Esophagus muscularis mucosa (tissue), 4 donors: Measurements from ENCODE around the gene RPS21. TPM values are rescaled to one million over a fixed set of nuclear protein-coding genes. Genes with fewer than 3 reads are reported as not detected.
A peak's percentile ranks its signal among the peaks of the same experiment; 100 is the strongest.

Source experiments
- DNase-seq: peaks from one replicate; pipeline ENCODE4 v3.0.0-alpha.2; 2017; ENCODE audit errors: extremely low spot score
- H3K27ac ChIP-seq, 4 donors: fragments of 200-600 bp; sonication (generic); replicated peaks in 1 of 4; 1 replicate in 3 of 4; 2 replicates in 1 of 4; pipeline ENCODE4 v1.5.1; 2016 to 2019; ENCODE audit warnings: mild to moderate bottlenecking in 1 of 4
- H3K27me3 ChIP-seq, 4 donors: fragments of 200-600 bp; sonication (generic); one replicate each; pipeline versions ENCODE4 v1.5.1 to v1.6.0; 2016 to 2019
- H3K36me3 ChIP-seq, 4 donors: fragments of 200-600 bp; sonication (generic); one replicate each; pipeline ENCODE4 v1.5.1; 2016 to 2019
- H3K4me1 ChIP-seq, 4 donors: fragments of 200-600 bp; sonication (generic); one replicate each; pipeline ENCODE4 v1.5.1; 2016 to 2019
- H3K4me3 ChIP-seq, 4 donors: fragments of 200-600 bp; sonication (generic); 1 replicate in 2 of 4; 2 replicates in 2 of 4; pipeline ENCODE4 v1.5.1; 2016 to 2019; ENCODE audit warnings: mild to moderate bottlenecking in 4 of 4, moderate library complexity in 1 of 4
- H3K9me3 ChIP-seq, 4 donors: fragments of 200-600 bp; sonication (generic); 1 replicate in 3 of 4; 2 replicates in 1 of 4; pipeline ENCODE4 v1.5.1; 2016 to 2019
- CTCF ChIP-seq, 3 experiments: fragments of 200-600 bp in 2 of 3; fragments of 450-650 bp in 1 of 3; sonication (generic) in 2 of 3; IDR thresholded peaks; one replicate each; pipeline ENCODE4 v1.5.1; 2017 to 2019; ENCODE audit warnings: antibody characterized with exemption in 3 of 3, mild to moderate bottlenecking in 2 of 3, moderate library complexity in 1 of 3
- EP300 ChIP-seq: sonication (generic); formaldehyde crosslinking; IDR thresholded peaks from one replicate; pipeline ENCODE4 v1.6.1; 2017; ENCODE audit warnings: antibody characterized with exemption
- POLR2A ChIP-seq: fragments of 450-650 bp; IDR thresholded peaks from one replicate; pipeline ENCODE4 v1.6.1; 2017; ENCODE audit warnings: antibody characterized with exemption, moderate library complexity, mild to moderate bottlenecking, low read depth
- POLR2AphosphoS5 ChIP-seq, 2 donors: sonication (generic); formaldehyde crosslinking; IDR thresholded peaks; one replicate each; pipeline ENCODE4 v1.6.1; 2017; ENCODE audit warnings: antibody characterized with exemption in 2 of 2
- WGBS: methylation state at CpG from one replicate; pipeline ENCODE4 v1.1.5; 2018; 5-methylcytosine and 5-hydroxymethylcytosine counted together
- intact Hi-C: fragments of 100-400 bp; cut with DNase I; formaldehyde crosslinking; loops from one replicate; pipeline ENCODE4 v1.15.1; 2023
- total RNA-seq, 4 donors: library from RNA; depleted of rRNA; stranded (reverse); fragments of >200 nt; gene quantifications; one replicate each; pipeline versions ENCODE4 v1.1.0 to v1.2.1, GENCODE V29; 2016

The RPS21 gene
- total RNA-seq, result 1,000 to 10,000 TPM in 2 of 4 donors, 100 to 1,000 TPM in 2; 581 to 2,787 (median 1,391) TPM

DNA sequence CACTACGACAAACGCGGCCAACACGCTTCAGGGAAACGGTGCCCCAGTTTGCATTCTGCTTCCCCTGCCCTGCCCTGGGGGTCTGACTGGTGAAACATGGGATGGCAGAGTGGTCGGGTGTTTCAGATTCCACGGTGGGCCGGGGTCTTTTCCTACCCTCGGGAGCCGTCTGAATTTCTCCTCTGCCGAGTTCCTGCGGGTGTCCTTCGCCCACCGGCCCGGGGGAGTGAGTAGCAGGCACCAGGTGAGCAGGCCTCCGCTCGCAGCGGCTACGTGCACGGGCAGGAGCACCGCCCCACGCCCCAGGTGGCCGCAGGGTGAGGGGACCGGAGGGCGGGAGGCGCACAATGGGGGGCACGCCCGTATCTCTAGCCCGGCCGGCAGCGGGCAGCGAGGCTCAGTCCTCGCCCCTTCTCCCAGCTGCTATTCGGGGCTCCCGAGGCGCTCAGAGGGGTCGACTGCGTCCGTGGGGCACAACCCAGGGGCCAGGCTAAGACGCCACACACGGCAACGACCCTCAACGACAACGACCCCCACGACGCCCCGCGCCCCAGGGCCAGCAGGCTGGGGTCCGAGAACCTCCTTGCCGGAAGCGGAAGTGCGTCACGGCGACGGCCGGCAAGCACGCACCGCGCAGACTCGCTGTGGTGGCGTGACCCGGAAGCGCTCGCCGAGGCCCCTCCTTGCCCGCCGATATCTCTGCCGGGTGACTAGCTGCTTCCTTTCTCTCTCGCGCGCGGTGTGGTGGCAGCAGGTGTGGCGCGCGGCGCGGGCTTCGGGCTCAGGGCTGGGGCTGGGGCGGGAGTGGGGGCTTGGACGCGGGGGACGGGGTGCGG is at the start of gene RPS21:
RPS21 (plus strand) TSS at position 721 of the 836 bp plus-strand sequence. CDS start 236 bp downstream, outside the sequence.
- H3K9me3 ChIP-seq, result no peaks in the 10 kb centered on the region
- peak; percentile 98 for DNase-seq
- intact Hi-C loops, result no loop called here
- peaks cover 0 to 39% (median 35%) of the 10 kb centered on the region in 4 donors for H3K36me3 ChIP-seq
- peaks cover 30 to 43% (median 36%) of the 10 kb centered on the region in 4 donors for H3K4me1 ChIP-seq
- H3K4me3 ChIP-seq, result peak within 1 kb of the TSS; percentile 85 to 100 (median 91)
- WGBS, result 2% methylated on average over 9 of the region's 83 CpGs
- H3K27me3 ChIP-seq, result no peaks in the 10 kb centered on the region
- peak; percentile 96 for TF ChIP-seq POLR2A
- peak; percentile 98 to 99 for TF ChIP-seq POLR2AphosphoS5 (IDR thresholded peaks at IDR 0.05)
- TF ChIP-seq EP300, result no peak
- TF ChIP-seq CTCF (IDR thresholded peaks at IDR 0.05), result peak in 2 of 3 experiments; percentile 21 to 28
- peak within 1 kb of the TSS; percentile 90 to 97 (median 93) for H3K27ac ChIP-seq

- 81% methylated on average over 8 of the region's 34 CpGs for WGBS
- no peak overlapping the region for H3K27ac ChIP-seq
These were observed 49.2 kb upstream of the RPS21 start for GRCh38 chr20:62337558-62338293.

DNA sequence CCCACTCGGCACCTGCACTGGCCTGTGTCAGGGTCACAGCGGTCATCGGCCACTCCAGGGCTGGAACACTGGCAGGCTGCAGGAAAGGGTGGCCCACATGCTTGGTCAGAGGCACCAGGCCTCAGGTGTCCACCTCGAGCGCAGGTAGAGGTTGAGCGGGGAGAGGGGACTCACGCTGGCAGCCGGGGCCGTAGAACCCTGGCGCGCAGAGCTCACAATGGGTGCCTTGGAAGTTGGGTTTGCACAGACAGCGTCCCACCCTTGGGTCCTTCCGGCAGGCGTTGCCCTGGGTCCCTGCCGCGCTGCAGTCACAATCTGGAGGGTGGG is 48.6 kb upstream of the RPS21 start:
- no peaks in the 10 kb centered on the region for H3K27me3 ChIP-seq
- no peak overlapping the region for H3K27ac ChIP-seq
- H3K9me3 ChIP-seq, result no peaks in the 10 kb centered on the region
- H3K36me3 ChIP-seq, result peaks cover 47 to 97% (median 84%) of the 10 kb centered on the region in 4 donors
- TF ChIP-seq POLR2AphosphoS5 (IDR thresholded peaks at IDR 0.05), result no peak
- TF ChIP-seq EP300, result no peak
- TF ChIP-seq CTCF (IDR thresholded peaks at IDR 0.05), result no peak
- no peak for TF ChIP-seq POLR2A
- 95% methylated on average over 13 of the region's 16 CpGs for WGBS
- H3K4me3 ChIP-seq, result no peak overlapping the region
- intact Hi-C loops, result no loop called here
- no peak for DNase-seq
- H3K4me1 ChIP-seq, result no peaks in the 10 kb centered on the region

More at GRCh38 chr20:62337558-62338293, 49.2 kb upstream of the RPS21 start:
- Histone ChIP-seq H3K36me3 (peaks cover 53 to 97% (median 85%) of the 10 kb centered on the region in 4 donors), H3K9me3 (no peaks in the 10 kb centered on the region), H3K27me3 (no peaks in the 10 kb centered on the region), H3K4me3 (no peak overlapping the region), H3K4me1 (no peaks in the 10 kb centered on the region)
- no peak for DNase-seq
- intact Hi-C loops, result no loop called here
- TF ChIP-seq CTCF (IDR thresholded peaks at IDR 0.05), result no peak
- no peak for TF ChIP-seq EP300
- TF ChIP-seq POLR2A, result no peak
- TF ChIP-seq POLR2AphosphoS5 (IDR thresholded peaks at IDR 0.05), result no peak

- H3K4me1 ChIP-seq, result no peaks in the 10 kb centered on the region
- no peaks in the 10 kb centered on the region for H3K27me3 ChIP-seq
- H3K27ac ChIP-seq, result no peak overlapping the region
- 82% methylated on average over 13 of the region's 14 CpGs for WGBS
- TF ChIP-seq POLR2A (no peak), POLR2AphosphoS5 (IDR thresholded peaks at IDR 0.05) (no peak), CTCF (IDR thresholded peaks at IDR 0.05) (no peak), EP300 (no peak)
- no peak for DNase-seq
- H3K4me3 ChIP-seq, result no peak overlapping the region
- intact Hi-C loops, result loop anchor here (5.0 kb wide), 1 partner anchor 38 kb away; no protein-coding TSS in a partner anchor
- peaks cover 41 to 94% (median 80%) of the 10 kb centered on the region in 4 donors for H3K36me3 ChIP-seq
- H3K9me3 ChIP-seq, result no peaks in the 10 kb centered on the region
These were observed 47.2 kb upstream of the RPS21 start for GRCh38 chr20:62339647-62340062.
